Caki2 (cell line): ENCODE data around the gene CNTNAP4. TPM values are rescaled to one million over a fixed set of nuclear protein-coding genes. Genes with fewer than 3 reads are reported as not detected.

Source experiments
- DNase-seq: peaks from one replicate; pipeline ENCODE4 v3.0.0-alpha.2; 2015; ENCODE audit warnings: low read depth
- in situ Hi-C: cut with HindIII; loops from 2 replicates; pipeline ENCODE4 v1.10.0; 2016; ENCODE audit warnings: low sequenced_read_pairs, low pct_unique_long_range_greater_than_20kb, mixed read lengths
- total RNA-seq: library from RNA; depleted of rRNA; stranded (reverse); fragments of >200 nt; shearing (Covaris generic); gene quantifications from 2 replicates; pipeline ENCODE4 v1.2.3, GENCODE V29; 2014; ENCODE audit warnings: low replicate concordance

CNTNAP4 gene
- total RNA-seq, 1 experiment from 2014 or later: not detected

GRCh38 chr16:76524769-76525168 is 247.6 kb downstream of the CNTNAP4 start:
- DNase-seq: no peak
- in situ Hi-C loops: no loop called here

- DNase-seq: no peak
- in situ Hi-C loops: no loop called here
These were observed 250.0 kb downstream of the CNTNAP4 start for GRCh38 chr16:76527244-76527643.

GRCh38 chr16:76529120-76529519 is 251.9 kb downstream of the CNTNAP4 start:
- no peak for DNase-seq
- in situ Hi-C loops: no loop called here

- no peak for DNase-seq
- in situ Hi-C loops: no loop called here
These were observed 254.0 kb downstream of the CNTNAP4 start for GRCh38 chr16:76531236-76531635.

- in situ Hi-C loops: no loop called here
- no peak for DNase-seq
These were observed 255.2 kb downstream of the CNTNAP4 start for GRCh38 chr16:76532188-76532973.

GRCh38 chr16:76539609-76540008 is 262.4 kb downstream of the CNTNAP4 start:
- in situ Hi-C loops: no loop called here
- DNase-seq: no peak

GRCh38 chr16:76541070-76541469 is 263.9 kb downstream of the CNTNAP4 start:
- no peak for DNase-seq
- in situ Hi-C loops: no loop called here

- in situ Hi-C loops: no loop called here
- DNase-seq: no peak
These were observed 288.3 kb downstream of the CNTNAP4 start for GRCh38 chr16:76565542-76565941.

- no peak for DNase-seq
- in situ Hi-C loops: no loop called here
These were observed 294.6 kb downstream of the CNTNAP4 start for GRCh38 chr16:76571755-76572154.

GRCh38 chr16:76573281-76573680 is 296.1 kb downstream of the CNTNAP4 start:
- in situ Hi-C loops: no loop called here

GRCh38 chr16:76574651-76575050 is 297.4 kb downstream of the CNTNAP4 start:
- in situ Hi-C loops: no loop called here
- DNase-seq: peak; percentile 25

More at GRCh38 chr16:76573281-76573680, 296.1 kb downstream of the CNTNAP4 start:
- DNase-seq: no peak

- DNase-seq: no peak
- in situ Hi-C loops: no loop called here
These were observed 299.3 kb downstream of the CNTNAP4 start for GRCh38 chr16:76576526-76576925.

GRCh38 chr16:76577003-76577402 is 299.8 kb downstream of the CNTNAP4 start:
- in situ Hi-C loops: no loop called here
- peak; percentile 13 for DNase-seq

GRCh38 chr16:76579277-76579922 is 302.2 kb downstream of the CNTNAP4 start:
- in situ Hi-C loops: no loop called here
- no peak for DNase-seq

- in situ Hi-C loops: no loop called here
- no peak for DNase-seq
These were observed 306.3 kb downstream of the CNTNAP4 start for GRCh38 chr16:76583466-76583865.

GRCh38 chr16:76583945-76584344 is 306.7 kb downstream of the CNTNAP4 start:
- in situ Hi-C loops: no loop called here
- DNase-seq: no peak

- no peak for DNase-seq
- in situ Hi-C loops: no loop called here
These were observed 321.3 kb downstream of the CNTNAP4 start for GRCh38 chr16:76598498-76598897.

GRCh38 chr16:76607317-76607716 is 330.1 kb downstream of the CNTNAP4 start:
- no peak for DNase-seq
- in situ Hi-C loops: no loop called here
